ENCODE measurements around the gene KSR2.
"Not testable (repeated sequence)": the region's sequence is repeated elsewhere in the genome, so short reads cannot be mapped to it uniquely, and the experiment has no call there.

The KSR2 gene

DNA sequence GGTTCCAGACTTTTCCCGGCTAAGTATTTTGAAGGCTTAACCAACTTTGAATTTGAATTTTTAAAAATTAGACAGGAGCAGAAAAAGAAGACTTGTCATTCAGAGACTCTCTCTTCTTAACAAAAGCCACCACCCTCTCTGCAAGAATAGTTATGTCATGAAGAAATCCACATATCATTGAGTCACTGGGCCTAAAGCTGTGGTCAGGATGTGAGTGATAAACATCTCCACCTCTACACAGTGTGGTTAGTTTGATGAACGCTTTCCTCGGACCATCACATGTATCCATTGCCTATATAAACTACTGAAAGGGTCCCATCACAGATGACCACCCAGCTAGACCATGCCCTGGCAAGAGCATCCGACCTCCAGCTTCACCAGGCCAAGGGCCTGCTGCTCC is 226.1 kb downstream of the KSR2 start:
- no peak for DNase-seq

DNA sequence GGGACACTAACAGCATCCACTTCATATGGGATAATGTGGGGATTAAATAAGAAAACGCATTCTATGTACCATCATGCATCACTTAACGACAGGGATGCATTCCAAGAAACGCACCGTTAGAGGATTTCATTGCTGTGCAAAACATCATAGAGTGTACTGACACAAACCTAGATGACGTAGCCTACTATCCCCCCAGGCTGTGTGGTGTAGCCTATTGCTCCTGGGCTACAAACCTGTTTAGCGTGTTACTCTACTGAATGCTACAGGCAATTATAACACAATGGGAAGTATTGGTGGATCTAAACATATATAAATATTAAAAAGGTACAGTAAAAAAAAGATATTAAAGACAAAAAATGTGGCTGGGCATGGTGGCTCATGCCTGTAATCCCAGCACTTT is 230.6 kb downstream of the KSR2 start:
- DNase-seq: no peak

DNA sequence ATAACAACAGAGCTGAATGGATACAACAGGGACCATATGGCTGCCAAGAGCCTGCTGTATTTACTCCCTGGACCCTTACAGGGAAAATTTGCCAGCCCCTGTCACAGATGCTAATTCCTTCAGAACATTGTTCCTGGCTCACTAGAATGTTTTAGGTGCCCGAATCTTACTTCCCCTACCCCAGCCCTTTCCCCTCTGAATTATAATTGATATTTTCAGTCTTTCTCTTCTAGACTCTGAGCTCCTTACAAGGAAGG is 235.3 kb downstream of the KSR2 start:
- no peak for DNase-seq

DNA sequence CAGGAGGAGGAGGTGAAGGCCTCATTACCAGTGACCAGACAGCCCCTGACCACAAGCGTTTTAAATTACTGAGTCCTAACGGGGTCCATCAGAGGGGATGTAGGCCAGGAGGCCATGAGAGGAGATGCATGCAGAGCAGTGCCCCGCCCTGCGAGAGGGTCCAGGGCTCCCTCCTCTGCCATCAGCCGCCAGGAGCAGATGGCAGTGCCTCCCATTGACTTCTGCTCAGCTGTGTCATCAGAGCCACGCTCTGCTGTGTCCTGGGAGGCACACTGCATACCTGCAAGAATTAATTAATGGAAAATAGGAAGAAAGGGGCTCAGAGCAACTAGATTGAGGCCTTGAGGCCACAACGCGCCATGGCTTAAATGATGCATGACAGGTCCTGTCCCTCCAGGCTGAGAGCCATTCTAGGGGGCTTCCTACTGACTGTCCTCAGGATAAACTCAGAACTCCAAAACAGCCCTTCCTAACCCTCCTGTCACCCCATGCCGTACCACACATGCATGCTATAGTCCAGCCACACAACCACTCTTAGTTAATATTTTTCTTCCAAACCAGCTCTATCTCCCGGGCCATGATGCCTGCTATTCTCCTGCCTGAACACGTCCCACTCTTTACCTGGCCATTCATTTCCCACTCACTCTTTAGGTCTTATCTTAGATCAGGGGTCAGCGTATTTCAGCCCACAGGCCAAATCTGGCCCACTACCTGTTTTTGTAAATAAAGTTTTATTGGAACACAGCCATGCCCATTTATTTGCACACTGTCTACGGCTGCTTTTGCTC is 235.8 kb downstream of the KSR2 start:
- no peak for DNase-seq

DNA sequence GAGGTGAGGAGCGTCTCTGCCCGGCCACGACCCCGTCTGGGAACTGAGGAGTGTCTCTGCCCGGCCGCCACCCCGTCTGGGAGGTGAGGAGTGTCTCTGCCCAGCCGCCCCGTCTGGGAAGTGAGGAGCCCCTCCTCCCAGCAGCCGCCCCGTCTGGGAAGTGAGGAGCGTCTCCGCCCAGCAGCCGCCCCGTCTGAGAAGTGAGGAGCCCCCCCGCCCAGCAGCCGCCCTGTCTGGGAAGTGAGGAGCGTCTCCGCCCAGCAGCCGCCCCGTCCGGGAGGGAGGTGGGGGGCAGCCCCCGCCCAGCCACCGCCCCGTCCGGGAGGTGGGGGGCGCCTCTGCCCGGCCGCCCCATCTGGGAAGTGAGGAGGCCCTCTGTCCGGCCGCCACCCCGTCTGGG is 237.7 kb downstream of the KSR2 start:
- DNase-seq: not testable (repeated sequence)

DNA sequence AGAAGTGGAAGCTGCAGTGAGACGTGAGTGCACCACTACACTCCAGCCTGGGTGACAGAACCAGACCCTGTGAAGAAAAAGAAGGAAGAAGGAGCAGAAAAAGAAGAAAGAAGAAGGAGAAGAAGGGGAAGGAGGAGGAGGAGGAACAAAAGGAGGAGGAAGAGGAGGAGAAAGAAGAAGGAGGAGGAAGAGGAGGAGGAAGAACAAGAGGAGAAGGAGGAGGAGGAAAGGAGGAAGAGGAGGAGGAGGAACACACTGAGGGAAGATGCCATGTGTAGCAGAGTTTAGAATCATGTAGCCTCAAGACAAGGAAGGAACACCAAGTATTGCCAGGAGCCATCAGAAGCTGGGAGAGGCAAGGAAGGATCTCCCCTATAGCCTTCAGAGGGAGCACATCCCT is 241.5 kb downstream of the KSR2 start:
- DNase-seq: no peak

DNA sequence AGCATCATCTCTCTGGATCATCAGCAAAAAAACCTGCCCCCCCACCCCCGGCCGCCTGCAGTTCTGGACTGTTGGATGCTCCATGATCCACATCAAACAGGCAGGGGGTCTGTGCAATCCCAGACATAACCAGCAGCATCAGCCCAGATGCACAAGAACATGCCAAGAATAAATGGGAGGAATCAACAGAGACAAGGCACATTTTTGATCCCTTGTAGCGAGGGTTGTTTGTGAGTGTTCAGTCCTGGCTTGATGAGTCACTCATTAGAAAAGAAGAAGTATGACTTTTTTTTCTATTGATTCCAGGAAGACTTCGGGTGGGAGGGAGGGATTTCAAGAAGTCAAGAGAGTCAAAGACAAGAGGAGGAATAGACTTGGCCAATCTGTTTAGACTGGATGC is 244.2 kb downstream of the KSR2 start:
- DNase-seq: no peak

DNA sequence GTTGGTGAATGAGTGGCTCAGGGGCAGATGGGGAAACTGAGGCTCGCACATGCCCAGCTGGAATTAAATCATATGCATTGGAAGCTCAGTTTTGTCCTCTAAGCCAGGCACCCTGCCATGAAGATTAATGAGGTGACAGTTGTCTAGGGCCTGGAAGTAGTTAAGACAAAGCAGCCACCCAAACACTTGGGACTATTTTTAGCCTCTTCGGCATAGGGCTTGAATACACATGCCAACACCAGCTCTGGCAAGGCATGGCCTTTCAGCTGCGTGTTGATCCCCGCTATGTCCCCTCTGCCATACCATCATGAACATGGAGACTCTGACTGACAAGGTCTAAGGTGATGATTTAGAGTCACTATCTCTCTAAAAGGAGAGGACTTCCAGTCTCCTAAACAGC is 250.2 kb downstream of the KSR2 start:
- DNase-seq: no peak

DNA sequence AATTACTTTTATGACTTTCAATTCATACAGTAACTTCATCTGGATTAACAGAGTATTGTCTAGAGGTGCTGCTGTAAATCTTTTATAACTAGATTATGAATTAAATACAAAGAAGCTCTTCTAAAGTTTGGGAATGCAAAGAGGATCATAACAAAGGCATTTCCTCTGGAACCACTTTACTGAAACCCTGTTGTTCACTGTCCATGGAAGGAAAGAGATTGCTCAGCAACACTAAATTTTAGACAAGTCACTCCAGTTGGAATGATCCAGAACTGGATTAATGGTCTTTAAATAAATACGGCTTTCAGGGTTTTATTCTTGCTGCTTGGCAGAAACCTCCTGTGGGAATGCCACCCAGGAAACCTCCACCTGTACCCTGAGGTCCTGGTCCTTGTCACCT is 250.6 kb downstream of the KSR2 start:
- DNase-seq: no peak

DNA sequence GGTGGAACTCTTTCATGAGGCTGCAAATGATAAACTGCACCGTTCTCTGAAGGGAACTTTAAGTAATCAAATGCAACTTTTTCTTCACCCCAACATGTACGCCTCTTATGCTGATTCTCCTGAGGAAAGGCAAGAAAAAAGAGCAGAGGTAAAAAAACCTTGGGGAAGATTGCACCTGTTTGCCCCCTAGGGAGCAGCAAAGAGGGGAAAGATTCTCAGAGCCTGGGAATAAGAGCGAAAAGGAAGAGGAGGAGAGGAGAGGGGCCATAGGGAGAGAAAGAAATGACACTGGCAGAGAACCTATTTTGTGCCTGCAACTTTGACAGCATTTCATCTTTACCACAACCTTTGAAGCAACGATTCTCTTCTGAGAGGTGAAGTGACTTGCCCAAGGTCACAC is 254.6 kb downstream of the KSR2 start:
- DNase-seq: no peak

DNA sequence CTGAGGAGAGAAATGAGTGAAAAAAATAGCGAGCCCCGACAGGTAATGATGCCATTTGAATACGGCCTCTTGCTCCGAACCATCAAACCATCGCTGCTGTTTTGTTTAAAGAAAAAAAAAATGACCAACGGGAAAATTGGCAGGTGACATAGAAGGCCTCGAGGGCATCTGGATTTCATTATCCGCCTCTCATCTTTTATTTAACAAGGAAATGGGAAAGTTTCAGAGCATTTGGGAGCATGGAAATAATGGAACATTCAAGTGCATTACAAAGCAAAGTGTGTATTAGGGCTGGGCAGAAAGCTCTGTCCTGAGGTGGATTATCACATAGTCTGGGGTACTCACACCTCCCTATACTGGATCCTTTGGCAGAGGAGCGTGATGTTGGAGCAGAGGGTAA is 258.7 kb downstream of the KSR2 start:
- no peak for DNase-seq

DNA sequence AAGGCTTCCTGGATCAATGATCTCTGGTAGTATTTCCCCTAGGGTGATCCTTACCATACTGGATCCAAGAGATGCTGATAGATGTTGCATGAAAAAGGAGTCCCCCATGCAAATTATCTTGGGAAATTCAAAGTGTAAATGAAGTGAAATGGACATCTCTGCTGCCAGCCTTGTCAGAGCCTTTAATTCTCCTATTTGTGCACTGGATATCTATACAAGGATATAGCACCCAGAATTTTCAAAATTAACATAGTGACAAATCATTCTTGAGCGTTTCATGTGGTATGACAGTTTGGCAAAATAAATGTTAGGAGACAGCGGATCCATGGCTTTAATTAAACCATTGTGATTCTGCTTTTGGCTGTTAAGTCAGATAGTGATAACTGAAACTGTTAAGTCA is 260.9 kb downstream of the KSR2 start:
- no peak for DNase-seq

DNA sequence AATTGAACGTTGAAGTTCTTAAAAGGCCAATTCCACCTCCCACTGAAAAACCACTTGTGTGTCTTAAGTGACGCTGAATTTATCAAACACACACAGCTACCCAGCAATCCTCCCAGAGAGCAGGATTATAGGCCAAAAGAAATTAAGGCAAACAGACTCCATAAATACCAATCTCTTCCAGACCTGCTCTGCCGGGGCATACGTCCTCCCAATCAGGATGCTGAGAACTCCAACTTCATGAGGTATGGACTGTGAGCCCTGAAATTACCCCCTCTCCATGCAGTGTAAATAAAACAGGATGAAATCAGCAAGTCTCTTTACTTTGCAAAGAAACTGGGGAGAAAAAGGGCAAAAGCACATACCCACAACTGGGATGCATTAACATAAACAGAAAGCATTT is 265.2 kb downstream of the KSR2 start:
- no peak for DNase-seq

DNA sequence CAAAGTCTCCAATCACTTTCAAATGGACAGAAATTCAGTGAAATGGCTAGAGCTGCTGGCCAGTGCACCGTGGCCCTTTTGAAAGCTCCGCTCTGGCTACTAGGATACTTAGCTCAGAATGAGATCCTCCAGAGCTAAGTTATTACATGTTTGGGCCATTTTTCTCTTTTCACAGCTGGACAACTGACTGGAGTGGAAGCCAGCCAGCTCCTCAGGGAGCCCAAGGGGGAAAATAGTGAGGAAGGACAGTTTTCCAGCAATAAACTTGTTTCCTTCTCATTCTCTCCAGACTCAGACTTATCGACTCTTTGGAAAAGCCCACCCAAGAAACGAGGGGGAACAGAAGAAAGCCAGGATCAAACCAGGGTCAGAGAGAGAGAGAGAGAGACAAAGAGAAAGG is 266.0 kb downstream of the KSR2 start:
- DNase-seq: no peak

DNA sequence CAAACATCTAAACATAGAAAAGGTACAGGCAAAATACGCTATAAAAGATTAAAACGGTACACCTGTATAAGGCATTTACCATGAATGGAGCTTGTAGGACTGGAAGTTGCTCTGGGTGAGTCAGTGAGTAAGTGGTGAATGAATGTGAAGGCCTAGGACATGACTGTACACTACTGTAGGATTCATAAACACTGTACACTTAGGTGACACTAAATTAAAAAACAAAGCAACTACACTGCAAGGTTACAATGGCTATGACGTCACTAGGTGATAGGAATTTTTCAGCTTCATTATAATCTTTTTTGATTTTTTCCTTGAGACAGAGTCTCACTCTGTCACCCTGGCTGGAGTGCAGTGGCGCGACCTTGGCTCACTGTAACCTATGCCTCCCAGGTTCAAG is 269.2 kb downstream of the KSR2 start:
- DNase-seq: no peak

DNA sequence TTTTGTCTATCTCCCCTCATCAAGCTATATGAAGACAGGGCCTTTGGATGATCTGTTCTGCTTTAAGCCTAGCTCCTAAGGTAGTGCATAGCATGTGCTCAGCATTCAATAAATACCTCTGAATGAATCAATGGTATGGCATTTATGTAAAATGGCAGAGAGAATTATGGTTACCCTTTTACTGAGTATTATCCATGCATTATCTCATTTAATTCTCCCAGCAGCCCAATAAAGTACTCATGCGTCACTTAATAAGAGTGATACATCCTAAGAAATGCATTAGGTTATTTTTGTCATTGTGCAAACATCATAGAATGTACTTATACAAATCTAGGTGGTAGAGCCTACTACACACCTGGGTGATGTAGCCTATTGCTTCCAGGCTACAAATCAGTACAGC is 269.7 kb downstream of the KSR2 start:
- DNase-seq: no peak

DNA sequence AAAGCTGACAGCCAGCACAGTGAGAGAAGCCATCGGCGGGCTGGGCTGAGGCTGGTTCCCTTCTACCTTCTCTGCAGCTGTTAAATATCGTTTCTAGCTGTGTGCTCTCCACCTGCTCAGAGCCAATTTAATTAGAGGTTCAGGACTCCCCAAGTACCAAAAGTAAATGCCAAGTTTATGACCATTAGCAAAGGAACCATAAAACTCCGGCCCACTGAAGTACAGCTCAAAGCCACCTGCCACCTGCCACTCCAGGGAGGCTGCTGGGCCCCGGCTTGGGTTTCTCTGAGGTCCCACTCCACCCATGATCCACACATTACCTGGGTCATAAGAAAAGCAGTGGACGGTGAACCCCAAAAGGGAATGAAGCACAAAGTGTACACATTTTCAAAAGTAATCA is 272.8 kb downstream of the KSR2 start:
- DNase-seq: no peak

DNA sequence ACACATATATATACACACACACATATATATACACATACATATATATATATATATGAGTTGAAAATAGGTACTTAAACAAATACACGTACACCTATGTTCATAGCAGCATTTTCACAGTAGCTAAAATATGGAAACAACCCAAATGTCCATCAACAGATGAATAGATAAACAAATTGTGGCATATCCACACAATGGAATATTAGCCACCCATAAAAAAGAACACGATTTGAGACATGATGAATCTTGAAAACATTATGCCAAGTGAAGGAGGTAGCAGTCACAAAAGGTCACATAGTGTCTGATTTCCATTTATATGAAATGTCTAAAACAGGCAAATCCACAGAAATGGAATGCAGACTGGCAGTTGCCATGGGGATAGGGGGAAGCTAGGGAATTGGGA is 276.3 kb downstream of the KSR2 start:
- no peak for DNase-seq

DNA sequence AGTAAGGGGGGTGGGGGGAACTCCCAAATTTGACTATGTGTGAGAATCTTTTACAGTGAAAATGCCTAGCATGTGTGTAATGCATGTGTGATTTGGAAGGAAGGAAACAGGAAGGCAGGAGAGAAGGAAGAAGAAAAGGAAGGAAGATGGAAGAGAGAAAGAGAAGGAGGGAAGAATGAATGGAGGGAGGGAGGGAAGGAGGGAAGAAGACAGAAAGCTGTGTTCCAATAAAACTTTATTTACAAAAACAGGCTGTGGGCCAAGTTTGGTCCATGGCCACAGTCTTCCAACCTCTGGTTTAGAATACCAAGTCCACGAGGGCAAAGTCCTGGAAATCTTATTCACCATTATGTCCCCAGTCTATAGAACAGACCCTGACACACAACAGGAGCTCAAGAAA is 278.9 kb downstream of the KSR2 start:
- no peak for DNase-seq

DNA sequence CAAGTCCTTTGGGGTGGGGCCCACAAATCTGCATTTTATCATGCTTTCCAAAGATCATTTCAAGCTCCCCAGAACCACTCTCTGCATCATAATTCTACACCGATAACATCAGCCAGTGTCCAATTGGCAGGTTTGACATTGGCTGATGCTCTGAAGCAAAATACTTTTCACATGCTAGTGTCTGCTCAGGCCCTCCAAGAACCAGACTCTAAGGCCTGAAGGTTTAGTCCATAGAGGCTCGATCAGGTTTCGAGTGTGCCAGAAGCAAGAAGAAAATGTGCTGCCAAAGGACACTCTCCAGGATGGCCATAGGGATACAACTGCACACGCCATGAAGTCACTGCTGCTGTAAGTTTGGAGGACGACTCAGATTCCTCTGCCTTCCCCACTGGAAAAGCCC is 280.3 kb downstream of the KSR2 start:
- no peak for DNase-seq

DNA sequence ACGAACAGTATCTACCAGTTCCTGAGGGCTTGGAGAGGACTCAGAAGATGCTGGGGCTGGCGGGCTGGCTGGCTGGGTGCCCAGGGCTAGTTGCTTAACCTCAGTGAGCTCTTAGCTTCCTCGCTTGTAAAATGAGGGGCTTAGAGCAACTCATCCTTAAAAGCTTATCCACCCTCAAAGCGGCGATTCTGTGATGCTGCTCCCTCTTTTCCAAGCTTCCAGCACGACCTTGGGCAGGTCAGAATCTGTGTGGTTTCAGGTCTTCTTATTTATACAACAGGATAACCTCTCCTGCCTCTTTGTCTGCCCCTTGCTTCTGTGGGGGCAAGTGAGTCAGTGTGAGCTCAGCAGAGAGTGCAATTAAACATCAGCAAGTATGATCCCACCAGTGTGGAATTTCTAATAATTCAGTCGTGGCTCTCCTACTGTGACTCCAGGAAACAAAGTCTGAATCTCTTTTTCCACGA is 281.8 kb downstream of the KSR2 start:
- DNase-seq: no peak

DNA sequence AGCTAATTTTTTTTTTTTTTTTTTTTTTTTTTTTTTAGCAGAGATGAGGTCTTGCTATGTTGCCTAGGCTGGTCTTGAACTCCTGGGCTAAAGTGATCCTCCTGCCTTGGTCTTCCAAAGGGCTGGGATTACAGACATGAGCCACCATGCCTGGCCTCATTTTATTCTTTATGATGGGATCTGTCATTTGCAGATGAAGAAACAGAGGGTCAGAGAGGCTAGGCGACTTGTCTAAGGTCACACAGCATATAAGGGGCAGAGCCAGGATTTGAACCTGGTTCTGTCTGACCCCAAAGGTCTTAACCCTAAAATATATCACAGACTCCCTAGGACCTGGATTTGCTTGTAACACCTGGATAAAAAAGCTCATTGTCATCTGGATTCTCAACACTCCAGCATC is 282.6 kb downstream of the KSR2 start:
- DNase-seq: no peak

DNA sequence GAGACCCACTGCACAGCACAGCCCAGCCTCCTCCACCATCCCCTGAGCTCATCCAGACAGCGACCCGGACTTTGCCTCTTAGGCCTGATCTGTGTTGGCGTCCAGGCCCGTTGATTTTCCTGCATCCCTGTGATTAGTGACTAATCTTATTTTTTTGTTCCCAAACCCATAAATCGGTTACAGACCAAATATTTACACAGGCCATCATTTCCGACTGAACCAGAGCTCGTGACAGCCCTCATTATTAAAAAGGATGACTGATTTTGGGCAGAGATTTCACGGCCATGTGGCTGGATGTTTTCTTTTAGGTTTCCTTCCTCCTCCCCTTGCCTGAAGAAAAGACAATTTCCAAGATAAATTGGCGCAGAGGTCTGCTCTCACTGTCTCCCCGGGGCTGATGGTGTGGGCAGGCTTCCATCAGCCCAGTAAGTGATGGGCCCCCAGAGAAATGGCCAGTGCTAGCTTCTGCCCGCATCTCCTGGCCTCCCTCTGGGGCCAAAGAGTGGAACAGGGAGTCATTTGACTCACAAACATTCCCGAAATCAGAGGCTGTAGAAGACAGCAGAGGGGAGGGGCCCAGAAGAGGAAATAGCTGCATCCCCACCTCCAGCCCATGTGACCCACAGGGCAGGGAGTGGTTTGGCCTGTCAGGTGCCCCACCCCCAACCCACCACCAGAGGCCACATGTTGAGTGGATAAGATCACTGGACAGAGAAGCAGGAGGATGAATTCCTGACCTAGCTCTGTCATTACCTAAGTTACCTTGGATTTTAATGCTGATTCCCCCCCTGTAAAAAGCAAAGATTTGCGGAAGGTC is 283.5 kb downstream of the KSR2 start:
- DNase-seq: no peak

DNA sequence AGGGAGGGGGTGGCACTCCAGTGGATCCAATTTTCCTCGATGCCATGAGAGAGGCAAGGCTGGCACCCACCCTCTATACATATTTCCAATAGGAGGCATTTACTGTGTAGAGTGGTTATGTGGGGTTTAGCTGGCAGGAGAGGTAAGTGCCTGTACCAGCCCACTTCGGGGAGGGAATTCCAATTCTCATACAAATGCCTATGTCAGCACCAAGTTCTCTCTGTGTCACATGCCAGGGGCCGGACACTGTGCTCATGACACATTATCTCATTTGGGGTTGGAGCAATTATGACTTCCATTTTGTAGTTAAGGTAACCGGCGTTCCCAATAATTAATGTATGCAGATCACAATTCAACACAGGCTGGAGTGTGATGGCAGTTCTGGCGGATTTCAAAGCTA is 284.3 kb downstream of the KSR2 start:
- DNase-seq: no peak

DNA sequence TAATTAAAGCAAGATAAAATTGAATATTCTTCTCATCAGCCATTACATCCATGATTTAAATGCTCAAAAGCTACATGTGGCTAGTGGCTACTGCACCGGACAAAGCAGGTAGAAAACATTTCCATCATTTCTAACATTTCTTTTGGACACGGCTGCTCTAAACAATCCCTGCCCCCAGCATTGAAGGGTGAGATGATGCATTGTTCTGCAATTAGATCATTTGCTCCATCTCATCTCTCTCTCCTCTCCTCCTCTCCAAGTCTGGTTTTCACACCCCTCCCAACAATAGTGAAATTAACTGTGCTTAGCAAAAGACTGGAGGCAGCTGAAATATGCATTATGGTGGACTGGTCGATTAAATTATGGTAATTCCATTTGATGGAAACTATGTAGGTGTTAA is 288.5 kb downstream of the KSR2 start:
- DNase-seq: no peak
